GM12878 (cell line): ENCODE measurements around the gene ADAM29. TPM values are rescaled to one million over a fixed set of nuclear protein-coding genes. Genes with fewer than 3 reads are reported as not detected.

Experiments
- ATAC-seq: fragments of 200-7000 bp; cut with Tn5 transposase; 3 replicates; pipeline ENCODE4 v1.9.1; 2020; ENCODE audit warnings: mild to moderate bottlenecking, moderate library complexity
- BruUV-seq: library from RNA; stranded (reverse); fragments of 400-500 nt; replicated peaks from 2 replicates; lab custom pipeline; 2021; lab: Mats Ljungman, UMichigan
- CTCF ChIA-PET: fragments of 300-600 bp; sonication (Branson Sonifier 250); formaldehyde crosslinking; extraction: SDS; loops from one replicate; lab custom pipeline; 2021; ENCODE audit warnings: inconsistent platforms; lab: Yijun Ruan, JAX
- POLR2A ChIA-PET: fragments of 350-600 bp; formaldehyde crosslinking; extraction: SDS; loops from one replicate; lab custom pipeline; 2021; ENCODE audit warnings: inconsistent platforms; lab: Charles Lee
- RAD21 ChIA-PET: fragments of 300-600 bp; sonication (Branson Sonifier 250); formaldehyde crosslinking; loops from one replicate; lab custom pipeline; 2023; ENCODE audit warnings: antibody characterized with exemption; ENCODE audit not compliant: unreplicated experiment; lab: Charles Lee
- SMC1A ChIA-PET: fragments of 300-600 bp; sonication (Branson Sonifier 250); formaldehyde crosslinking; loops from one replicate; lab custom pipeline; 2023; ENCODE audit not compliant: unreplicated experiment, uncharacterized antibody; lab: Charles Lee
- DNase-seq: peaks from one replicate; pipeline ENCODE4 v3.0.0-alpha.2; 2011; ENCODE audit warnings: low read depth, low spot score
- FAIRE-seq: peaks from 3 replicates; lab custom pipeline; 2011; peaks lifted over from hg19 to GRCh38; lab: Jason Lieb, UNC
- H2AFZ ChIP-seq: 2 replicates; pipeline ENCODE4 v1.6.0; 2011; ENCODE audit warnings: low read depth, low read length, control low read depth; ENCODE audit not compliant: control insufficient read depth
- H3K27ac ChIP-seq: 2 replicates; pipeline ENCODE4 v1.5.1; 2011; ENCODE audit warnings: control low read depth; ENCODE audit not compliant: control insufficient read depth, insufficient read depth
- H3K27me3 ChIP-seq, 2 experiments: replicated peaks in 1 of 2; 2 replicates each; pipeline versions ENCODE4 v1.6.0 to v1.6.1; 2011; ENCODE audit warnings: low read length in 1 of 2; ENCODE audit not compliant: control insufficient read depth in 2 of 2, insufficient read depth in 2 of 2
- H3K36me3 ChIP-seq, 2 experiments: 2 replicates each; pipeline ENCODE4 v1.5.1; 2011; ENCODE audit warnings: low read length in 1 of 2; ENCODE audit not compliant: control insufficient read depth in 2 of 2, insufficient read depth in 2 of 2
- H3K4me1 ChIP-seq: 2 replicates; pipeline ENCODE4 v1.6.1; 2011; ENCODE audit warnings: mild to moderate bottlenecking, low read length, moderate library complexity, mixed read lengths; ENCODE audit not compliant: control insufficient read depth, insufficient read depth
- H3K4me2 ChIP-seq: 2 replicates; pipeline ENCODE4 v1.6.0; 2011; ENCODE audit warnings: control low read depth; ENCODE audit not compliant: control insufficient read depth, insufficient read depth
- H3K4me3 ChIP-seq: fragments of 200-600 bp; sonication (generic); 2 replicates; pipeline ENCODE4 v1.5.1; 2016
- H3K79me2 ChIP-seq: 2 replicates; pipeline ENCODE4 v1.6.0; 2011; ENCODE audit warnings: low read length; ENCODE audit not compliant: control insufficient read depth, insufficient read depth
- H3K9ac ChIP-seq: 2 replicates; pipeline ENCODE4 v1.8.0; 2011; ENCODE audit warnings: low read length, control low read depth, mixed read lengths; ENCODE audit not compliant: control insufficient read depth, insufficient read depth
- H3K9me3 ChIP-seq: replicated peaks from 3 replicates; pipeline ENCODE4 v1.5.1; 2011; ENCODE audit warnings: mild to moderate bottlenecking, low read length; ENCODE audit not compliant: control insufficient read depth, insufficient read depth
- H4K20me1 ChIP-seq: 2 replicates; pipeline ENCODE4 v1.6.0; 2011; ENCODE audit not compliant: control insufficient read depth, insufficient read depth
- BHLHE40 ChIP-seq, 2 experiments: fragments of 450-650 bp in 1 of 2; IDR thresholded peaks; 2 replicates each; pipeline ENCODE4 v1.6.1; 2011 to 2017; ENCODE audit warnings: low read depth in 2 of 2, borderline replicate concordance in 1 of 2, improper control_type of control experiment in 1 of 2, low read length in 1 of 2, mild to moderate bottlenecking in 1 of 2
- CBX3 ChIP-seq: fragments of 200-600 bp; sonication (generic); IDR thresholded peaks from 2 replicates; pipeline ENCODE4 v1.6.1; 2016; ENCODE audit warnings: low read depth, borderline replicate concordance
- CREB1 ChIP-seq: IDR thresholded peaks from 2 replicates; pipeline ENCODE4 v1.6.1; 2012; ENCODE audit warnings: low read depth, mild to moderate bottlenecking, inconsistent platforms
- EED ChIP-seq: sonication (generic); IDR thresholded peaks from 2 replicates; pipeline ENCODE4 v1.6.1; 2016; ENCODE audit warnings: antibody characterized with exemption, low read depth
- EGR1 ChIP-seq, 2 experiments: IDR thresholded peaks; 1 replicate in 1 of 2; 2 replicates in 1 of 2; pipeline ENCODE4 v1.6.1; 2011 to 2012; ENCODE audit warnings: low read depth in 2 of 2, low read length in 2 of 2, borderline replicate concordance in 1 of 2, mild to moderate bottlenecking in 1 of 2, moderate library complexity in 1 of 2
- ETV6 ChIP-seq, 2 experiments: fragments of 450-650 bp in 1 of 2; IDR thresholded peaks in 1 of 2; conservative IDR thresholded peaks in 1 of 2; 2 replicates each; pipeline ENCODE4 v1.6.1; 2014; ENCODE audit warnings: antibody characterized with exemption in 1 of 2, borderline replicate concordance in 1 of 2, low read depth in 1 of 2, mild to moderate bottlenecking in 1 of 2, moderate library complexity in 1 of 2
- FOXK2 ChIP-seq: fragments of 450-650 bp; IDR thresholded peaks from 2 replicates; pipeline ENCODE4 v1.6.1; 2017; ENCODE audit warnings: mild to moderate bottlenecking, moderate library complexity
- HDGF ChIP-seq: fragments of 450-650 bp; IDR thresholded peaks from 2 replicates; pipeline ENCODE4 v1.6.1; 2016; ENCODE audit warnings: antibody characterized with exemption
- KDM1A ChIP-seq: fragments of 200-600 bp; sonication (generic); IDR thresholded peaks from 2 replicates; pipeline ENCODE4 v1.6.1; 2016; ENCODE audit warnings: borderline replicate concordance
- KLF5 ChIP-seq: fragments of 450-650 bp; IDR thresholded peaks from 2 replicates; pipeline ENCODE4 v1.6.1; 2014; ENCODE audit warnings: mild to moderate bottlenecking; ENCODE audit not compliant: partially characterized antibody
- NFXL1 ChIP-seq: fragments of 450-650 bp; IDR thresholded peaks from 2 replicates; pipeline ENCODE4 v1.6.1; 2017; ENCODE audit warnings: antibody characterized with exemption, mild to moderate bottlenecking, borderline replicate concordance
- NFYB ChIP-seq: IDR thresholded peaks from 2 replicates; pipeline ENCODE4 v1.6.1; 2011; ENCODE audit warnings: low read depth, mild to moderate bottlenecking, low read length, improper control_type of control experiment, moderate library complexity; ENCODE audit not compliant: insufficient read depth
- POLR2AphosphoS2 ChIP-seq: IDR thresholded peaks from 2 replicates; pipeline ENCODE4 v1.6.1; 2011; ENCODE audit warnings: low read depth, mild to moderate bottlenecking, low read length, improper control_type of control experiment, moderate library complexity
- WRNIP1 ChIP-seq: IDR thresholded peaks from 2 replicates; pipeline ENCODE4 v1.6.1; 2011; ENCODE audit warnings: low read depth, low read length, improper control_type of control experiment, borderline replicate concordance
- ZNF207 ChIP-seq: fragments of 450-650 bp; IDR thresholded peaks from 2 replicates; pipeline ENCODE4 v1.6.1; 2014; ENCODE audit warnings: antibody characterized with exemption, mild to moderate bottlenecking, borderline replicate concordance
- ZZZ3 ChIP-seq: IDR thresholded peaks from 2 replicates; pipeline ENCODE4 v1.6.1; 2011; ENCODE audit warnings: low read depth; ENCODE audit not compliant: control insufficient read depth, insufficient read length
- WGBS: methylation state at CpG from one replicate; pipeline ENCODE4 v1.1.6; 2016; ENCODE audit warnings: low lambda C conversion rate; ENCODE audit not compliant: insufficient replicate concordance, insufficient coverage; ENCODE audit errors: missing lambda C conversion rate; 5-methylcytosine and 5-hydroxymethylcytosine counted together
- in situ Hi-C: fragments of 300-500 bp; cut with MboI; formaldehyde crosslinking; loops from 9 replicates; pipeline ENCODE4 v1.14.3; 2018; ENCODE audit warnings: mixed read lengths
- intact Hi-C: fragments of 100-400 bp; cut with micrococcal nuclease; formaldehyde crosslinking; loops from one replicate; pipeline ENCODE4 v1.14.2; 2022; ENCODE audit not compliant: unreplicated experiment
- polyA plus RNA-seq, 11 experiments: library from polyadenylated mRNA; depleted of rRNA in 4 of 11; unstranded in 6 of 11; stranded (reverse) in 5 of 11; fragments of >200 nt; fragmentation: Nextera tagmentation in 4 of 11; fragmentation: Illumina TruSeq in 1 of 11; extraction: Ambion mirVana in 4 of 11; extraction: Trizol in 1 of 11; gene quantifications; 1 replicate in 1 of 11; 2 replicates in 10 of 11; pipeline versions ENCODE4 v1.2.1 to v1.2.3, GENCODE V29; 2011 to 2016; ENCODE audit warnings: inconsistent platforms in 2 of 11, missing spikeins in 2 of 11, low read depth in 1 of 11
- total RNA-seq, 4 experiments: library from RNA; depleted of rRNA in 3 of 4; stranded (reverse); fragments of >200 nt in 3 of 4; fragmentation: Illumina TruSeq in 1 of 4; extraction: Trizol in 1 of 4; gene quantifications; 2 replicates each; pipeline versions ENCODE4 v1.2.1 to v1.2.3, GENCODE V29; 2013 to 2021
- TF ChIP-seq, protein P1 (sequence below): IDR thresholded peaks from 2 replicates; pipeline ENCODE4 v1.6.1; 2012; ENCODE audit warnings: low read depth, low read length, improper control_type of control experiment
- TF ChIP-seq, protein P2 (sequence below): fragments of 450-650 bp; IDR thresholded peaks from 2 replicates; pipeline ENCODE4 v1.6.1; 2017; ENCODE audit warnings: antibody characterized with exemption, mild to moderate bottlenecking, moderate library complexity
- TF ChIP-seq, protein P3 (sequence below): IDR thresholded peaks from 2 replicates; pipeline ENCODE4 v1.6.1; 2011; ENCODE audit warnings: mild to moderate bottlenecking, low read depth, low read length, moderate library complexity; ENCODE audit not compliant: insufficient replicate concordance

Gene ADAM29
- total and polyA plus RNA-seq, 10 of the 15 experiments (the other 5 are each of a cell fraction or from before 2014, with no cell fraction given) = 0.04 to 0.20 (median 0.10) TPM; not detected in 7

DNA sequence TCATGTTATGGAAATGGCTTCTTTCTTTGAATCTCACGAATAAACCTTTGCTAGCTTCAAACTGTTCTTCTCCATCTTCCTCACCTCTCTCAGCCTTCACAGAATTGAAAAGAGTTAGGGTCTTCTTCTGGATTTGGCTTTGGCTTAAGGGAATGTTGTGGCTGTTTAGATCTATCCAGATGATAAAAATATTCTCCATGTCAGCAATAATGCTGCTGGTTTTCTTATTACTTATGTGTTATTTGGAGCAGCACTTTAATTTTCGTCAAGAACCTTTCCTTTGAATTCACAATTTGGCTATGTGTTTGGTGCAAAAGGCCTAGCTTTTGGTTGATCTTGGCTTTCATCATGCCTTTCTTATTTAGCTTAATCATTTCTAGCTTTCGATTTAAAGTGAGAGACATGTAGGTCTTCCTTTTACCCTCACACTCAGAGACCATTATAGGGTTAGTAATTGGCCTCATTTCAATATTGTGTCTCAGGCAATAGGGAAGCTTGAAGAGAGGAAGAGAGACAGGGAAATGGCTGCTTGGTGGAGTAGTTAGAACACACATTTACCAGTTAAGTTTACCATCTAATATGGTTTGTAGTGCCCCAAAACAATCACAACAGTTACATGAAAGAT, 5.1 kb upstream of the ADAM29 start:
- DNase-seq (no peak), FAIRE-seq (no peak), ATAC-seq (peak; percentile 63)
- H3K9me3 ChIP-seq = no peaks in the 10 kb centered on the region; the same call in 2 of the 3 replicates
- H3K79me2 ChIP-seq = no peaks in the 10 kb centered on the region
- no peak overlapping the region for H3K4me3 ChIP-seq
- H2AFZ ChIP-seq = no peak overlapping the region
- no peak overlapping the region for H3K9ac ChIP-seq
- in situ Hi-C loops (no loop called here), intact Hi-C loops (no loop called here)
- no TSS peak for BruUV-seq
- no peaks in the 10 kb centered on the region for H4K20me1 ChIP-seq
- H3K27ac ChIP-seq = no peak overlapping the region
- H3K36me3 ChIP-seq = no peaks in the 10 kb centered on the region
- ChIA-PET POLR2A (interaction anchor here (0.6 kb wide), 1 partner anchor 8 kb away, joined by 3 read pairs; no protein-coding TSS in a partner anchor), CTCF (no interaction called here), SMC1A (interaction anchor here (0.7 to 2.2 kb wide), 8 partner anchors 9 to 54 kb away, joined by 3 to 8 read pairs (median 4); no protein-coding TSS in a partner anchor), RAD21 (interaction anchor here (0.7 kb wide), 1 partner anchor 28 kb away, joined by 3 read pairs; no protein-coding TSS in a partner anchor)
- no peaks in the 10 kb centered on the region for H3K27me3 ChIP-seq
- whole genome bisulfite sequencing = 39% methylated on average over 3 of the region's 3 CpGs
- H3K4me1 ChIP-seq = no peaks in the 10 kb centered on the region
- no peak overlapping the region for H3K4me2 ChIP-seq
- no peak for TF ChIP-seq EED
- TF ChIP-seq HDGF = no peak
- TF ChIP-seq WRNIP1 = no peak
- TF ChIP-seq ZNF207 = no peak
- TF ChIP-seq KDM1A = no peak
- TF ChIP-seq KLF5 = no peak
- no peak for TF ChIP-seq ETV6 (conservative IDR thresholded peaks at IDR 0.05 in 1 of 2, IDR thresholded peaks at IDR 0.05 in 1 of 2; ENCODE audit: borderline replicate concordance in 1 of 2, low read depth in 1 of 2)
- no peak for TF ChIP-seq NFXL1
- TF ChIP-seq NFYB = no peak
- TF ChIP-seq, protein P1, sequence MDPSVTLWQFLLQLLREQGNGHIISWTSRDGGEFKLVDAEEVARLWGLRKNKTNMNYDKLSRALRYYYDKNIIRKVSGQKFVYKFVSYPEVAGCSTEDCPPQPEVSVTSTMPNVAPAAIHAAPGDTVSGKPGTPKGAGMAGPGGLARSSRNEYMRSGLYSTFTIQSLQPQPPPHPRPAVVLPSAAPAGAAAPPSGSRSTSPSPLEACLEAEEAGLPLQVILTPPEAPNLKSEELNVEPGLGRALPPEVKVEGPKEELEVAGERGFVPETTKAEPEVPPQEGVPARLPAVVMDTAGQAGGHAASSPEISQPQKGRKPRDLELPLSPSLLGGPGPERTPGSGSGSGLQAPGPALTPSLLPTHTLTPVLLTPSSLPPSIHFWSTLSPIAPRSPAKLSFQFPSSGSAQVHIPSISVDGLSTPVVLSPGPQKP = no peak
- TF ChIP-seq CREB1 = no peak
- TF ChIP-seq, protein P2, sequence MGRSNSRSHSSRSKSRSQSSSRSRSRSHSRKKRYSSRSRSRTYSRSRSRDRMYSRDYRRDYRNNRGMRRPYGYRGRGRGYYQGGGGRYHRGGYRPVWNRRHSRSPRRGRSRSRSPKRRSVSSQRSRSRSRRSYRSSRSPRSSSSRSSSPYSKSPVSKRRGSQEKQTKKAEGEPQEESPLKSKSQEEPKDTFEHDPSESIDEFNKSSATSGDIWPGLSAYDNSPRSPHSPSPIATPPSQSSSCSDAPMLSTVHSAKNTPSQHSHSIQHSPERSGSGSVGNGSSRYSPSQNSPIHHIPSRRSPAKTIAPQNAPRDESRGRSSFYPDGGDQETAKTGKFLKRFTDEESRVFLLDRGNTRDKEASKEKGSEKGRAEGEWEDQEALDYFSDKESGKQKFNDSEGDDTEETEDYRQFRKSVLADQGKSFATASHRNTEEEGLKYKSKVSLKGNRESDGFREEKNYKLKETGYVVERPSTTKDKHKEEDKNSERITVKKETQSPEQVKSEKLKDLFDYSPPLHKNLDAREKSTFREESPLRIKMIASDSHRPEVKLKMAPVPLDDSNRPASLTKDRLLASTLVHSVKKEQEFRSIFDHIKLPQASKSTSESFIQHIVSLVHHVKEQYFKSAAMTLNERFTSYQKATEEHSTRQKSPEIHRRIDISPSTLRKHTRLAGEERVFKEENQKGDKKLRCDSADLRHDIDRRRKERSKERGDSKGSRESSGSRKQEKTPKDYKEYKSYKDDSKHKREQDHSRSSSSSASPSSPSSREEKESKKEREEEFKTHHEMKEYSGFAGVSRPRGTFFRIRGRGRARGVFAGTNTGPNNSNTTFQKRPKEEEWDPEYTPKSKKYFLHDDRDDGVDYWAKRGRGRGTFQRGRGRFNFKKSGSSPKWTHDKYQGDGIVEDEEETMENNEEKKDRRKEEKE = no peak
- TF ChIP-seq CBX3 = no peak
- TF ChIP-seq, protein P3, sequence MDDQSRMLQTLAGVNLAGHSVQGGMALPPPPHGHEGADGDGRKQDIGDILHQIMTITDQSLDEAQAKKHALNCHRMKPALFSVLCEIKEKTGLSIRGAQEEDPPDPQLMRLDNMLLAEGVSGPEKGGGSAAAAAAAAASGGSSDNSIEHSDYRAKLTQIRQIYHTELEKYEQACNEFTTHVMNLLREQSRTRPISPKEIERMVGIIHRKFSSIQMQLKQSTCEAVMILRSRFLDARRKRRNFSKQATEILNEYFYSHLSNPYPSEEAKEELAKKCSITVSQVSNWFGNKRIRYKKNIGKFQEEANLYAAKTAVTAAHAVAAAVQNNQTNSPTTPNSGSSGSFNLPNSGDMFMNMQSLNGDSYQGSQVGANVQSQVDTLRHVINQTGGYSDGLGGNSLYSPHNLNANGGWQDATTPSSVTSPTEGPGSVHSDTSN = no peak
- TF ChIP-seq POLR2AphosphoS2 = no peak
- TF ChIP-seq FOXK2 = no peak
- TF ChIP-seq ZZZ3 = no peak
- TF ChIP-seq EGR1 (IDR thresholded peaks at IDR 0.05; ENCODE audit: borderline replicate concordance in 1 of 2, low read depth in 2 of 2, low read length in 2 of 2) = no peak
- no peak for TF ChIP-seq BHLHE40 (IDR thresholded peaks at IDR 0.05; ENCODE audit: borderline replicate concordance in 1 of 2, low read depth in 2 of 2, low read length in 1 of 2)
